Esophagus squamous epithelium (tissue), 5 donors: ENCODE results near the gene KIAA1191. TPM values are rescaled to one million over a fixed set of nuclear protein-coding genes. Genes with fewer than 3 reads are reported as not detected.

Experiments
- DNase-seq: peaks from one replicate; lab custom pipeline; 2025; lab: John Stamatoyannopoulos, UW
- H3K27ac ChIP-seq, 4 donors: fragments of 200-600 bp; sonication (generic); one replicate each; pipeline ENCODE4 v1.5.1; 2016 to 2019; ENCODE audit warnings: mild to moderate bottlenecking in 1 of 4
- H3K27me3 ChIP-seq, 4 donors: fragments of 200-600 bp; sonication (generic); 1 replicate in 3 of 4; 2 replicates in 1 of 4; pipeline versions ENCODE4 v1.5.1 to v1.6.0; 2017 to 2021; ENCODE audit warnings: antibody characterized with exemption in 1 of 4
- H3K36me3 ChIP-seq, 3 donors: fragments of 200-600 bp; sonication (generic); one replicate each; pipeline ENCODE4 v1.5.1; 2016 to 2019
- H3K4me1 ChIP-seq, 3 donors: fragments of 200-600 bp; sonication (generic); one replicate each; pipeline ENCODE4 v1.5.1; 2017 to 2019
- H3K4me3 ChIP-seq, 4 donors: fragments of 200-600 bp; sonication (generic); 1 replicate in 3 of 4; 2 replicates in 1 of 4; pipeline ENCODE4 v1.5.1; 2016 to 2019; ENCODE audit warnings: mild to moderate bottlenecking in 2 of 4, moderate library complexity in 1 of 4
- H3K9me3 ChIP-seq, 3 donors: fragments of 200-600 bp; sonication (generic); one replicate each; pipeline ENCODE4 v1.5.1; 2016 to 2019
- CTCF ChIP-seq, 6 experiments: fragments of 450-650 bp in 4 of 6; fragments of 200-600 bp in 2 of 6; sonication (generic) in 2 of 6; IDR thresholded peaks; one replicate each; pipeline ENCODE4 v1.5.1; 2016 to 2019; ENCODE audit warnings: antibody characterized with exemption in 6 of 6, mild to moderate bottlenecking in 4 of 6, moderate library complexity in 4 of 6
- POLR2A ChIP-seq, 4 donors: fragments of 450-650 bp; IDR thresholded peaks; one replicate each; pipeline ENCODE4 v1.6.1; 2017; ENCODE audit warnings: antibody characterized with exemption in 4 of 4, mild to moderate bottlenecking in 4 of 4, moderate library complexity in 3 of 4
- WGBS, 2 donors: methylation state at CpG; one replicate each; pipeline ENCODE4 v1.1.5; 2018; 5-methylcytosine and 5-hydroxymethylcytosine counted together
- intact Hi-C: fragments of 100-400 bp; cut with DNase I; formaldehyde crosslinking; loops from one replicate; pipeline ENCODE4 v1.15.0; 2022
- total RNA-seq, 4 donors: library from RNA; depleted of rRNA; stranded (reverse); fragments of >200 nt; gene quantifications; one replicate each; pipeline ENCODE4 v1.1.0, GENCODE V29; 2016
- donor health status: DM: yes; HTN: yes; CAD: no.

Gene KIAA1191
- total RNA-seq, 4 donors from 2014 or later = 57.0 to 99.9 (median 73.7) TPM

GRCh38 chr5:176400382-176401156, 39.0 kb upstream of the KIAA1191 start:
- Histone ChIP-seq H3K27me3 (no peaks in the 10 kb centered on the region), H3K9me3 (no peaks in the 10 kb centered on the region), H3K36me3 (peaks cover 10 to 74% (median 12%) of the 10 kb centered on the region in 3 donors), H3K4me1 (peaks cover 31 to 63% (median 32%) of the 10 kb centered on the region in 3 donors), H3K27ac (peak overlapping the region; percentile 71 to 99 (median 87)), H3K4me3 (peak overlapping the region in 2 of 4 donors; percentile 2 to 32)
- no peak for TF ChIP-seq POLR2A (IDR thresholded peaks at IDR 0.05)
- TF ChIP-seq CTCF (IDR thresholded peaks at IDR 0.05) = no peak
- intact Hi-C loops = no loop called here
- no peak for DNase-seq
- 52 to 66% methylated on average over 8 to 16 of the region's 17 CpGs for WGBS, 2 donors

- H3K27ac ChIP-seq = no peak overlapping the region
- TF ChIP-seq POLR2A (IDR thresholded peaks at IDR 0.05) (no peak), CTCF (IDR thresholded peaks at IDR 0.05) (no peak)
- WGBS, 2 donors = 80 to 93% methylated on average over 13 to 15 of the region's 18 CpGs
- no peak overlapping the region for H3K4me3 ChIP-seq
- H3K27me3 ChIP-seq = no peaks in the 10 kb centered on the region
- H3K9me3 ChIP-seq = no peaks in the 10 kb centered on the region
- DNase-seq = no peak
- peaks cover 12 to 87% (median 21%) of the 10 kb centered on the region in 3 donors for H3K36me3 ChIP-seq
- intact Hi-C loops = no loop called here
- peaks cover 15 to 46% (median 20%) of the 10 kb centered on the region in 3 donors for H3K4me1 ChIP-seq
These were observed 36.3 kb upstream of the KIAA1191 start for GRCh38 chr5:176397736-176398420.

GRCh38 chr5:176396330-176396729, 34.8 kb upstream of the KIAA1191 start:
- Histone ChIP-seq H3K4me3 (no peak overlapping the region), H3K4me1 (peaks cover 5 to 33% (median 10%) of the 10 kb centered on the region in 3 donors), H3K27ac (peak overlapping the region in 3 of 4 donors; percentile 16 to 48 (median 42)), H3K27me3 (no peaks in the 10 kb centered on the region), H3K9me3 (no peaks in the 10 kb centered on the region), H3K36me3 (peaks cover 18 to 90% (median 32%) of the 10 kb centered on the region in 3 donors)
- no peak for TF ChIP-seq POLR2A (IDR thresholded peaks at IDR 0.05)
- no peak for TF ChIP-seq CTCF (IDR thresholded peaks at IDR 0.05)
- intact Hi-C loops = no loop called here
- no peak for DNase-seq
- WGBS, 2 donors = 76 to 80% methylated on average over 4 to 6 of the region's 6 CpGs

GRCh38 chr5:176394881-176395675, 33.5 kb upstream of the KIAA1191 start:
- no peak for DNase-seq
- peaks cover 18 to 98% (median 32%) of the 10 kb centered on the region in 3 donors for H3K36me3 ChIP-seq
- H3K27ac ChIP-seq = peak overlapping the region in 3 of 4 donors; percentile 16 to 48 (median 42)
- no peaks in the 10 kb centered on the region for H3K27me3 ChIP-seq
- H3K4me1 ChIP-seq = peaks cover 0 to 31% (median under 1%) of the 10 kb centered on the region in 3 donors
- H3K4me3 ChIP-seq = no peak overlapping the region
- intact Hi-C loops = no loop called here
- 72 to 90% methylated on average over 7 to 11 of the region's 11 CpGs for WGBS, 2 donors
- no peaks in the 10 kb centered on the region for H3K9me3 ChIP-seq
- TF ChIP-seq CTCF (IDR thresholded peaks at IDR 0.05) (no peak), POLR2A (IDR thresholded peaks at IDR 0.05) (no peak)
